HL-60/S4 treated with retinoic acid at 250 ng/mL for 4 days and 3 days (cell line): ENCODE results near the gene RPN2.

Experiments used
- in situ Hi-C: fragments of 300-500 bp; cut with MboI; formaldehyde crosslinking; loops from 2 replicates; pipeline ENCODE4 v1.7.0; 2022; ENCODE audit warnings: low sequenced_read_pairs

RPN2 gene

GRCh38 chr20:37238935-37239451, 59.9 kb downstream of the RPN2 start:
- in situ Hi-C loops: no loop called here

- in situ Hi-C loops: no loop called here
Measured at GRCh38 chr20:37240337-37241067, 61.4 kb downstream of the RPN2 start.

- in situ Hi-C loops: no loop called here
Measured at GRCh38 chr20:37242503-37242902, 63.4 kb downstream of the RPN2 start.

DNA sequence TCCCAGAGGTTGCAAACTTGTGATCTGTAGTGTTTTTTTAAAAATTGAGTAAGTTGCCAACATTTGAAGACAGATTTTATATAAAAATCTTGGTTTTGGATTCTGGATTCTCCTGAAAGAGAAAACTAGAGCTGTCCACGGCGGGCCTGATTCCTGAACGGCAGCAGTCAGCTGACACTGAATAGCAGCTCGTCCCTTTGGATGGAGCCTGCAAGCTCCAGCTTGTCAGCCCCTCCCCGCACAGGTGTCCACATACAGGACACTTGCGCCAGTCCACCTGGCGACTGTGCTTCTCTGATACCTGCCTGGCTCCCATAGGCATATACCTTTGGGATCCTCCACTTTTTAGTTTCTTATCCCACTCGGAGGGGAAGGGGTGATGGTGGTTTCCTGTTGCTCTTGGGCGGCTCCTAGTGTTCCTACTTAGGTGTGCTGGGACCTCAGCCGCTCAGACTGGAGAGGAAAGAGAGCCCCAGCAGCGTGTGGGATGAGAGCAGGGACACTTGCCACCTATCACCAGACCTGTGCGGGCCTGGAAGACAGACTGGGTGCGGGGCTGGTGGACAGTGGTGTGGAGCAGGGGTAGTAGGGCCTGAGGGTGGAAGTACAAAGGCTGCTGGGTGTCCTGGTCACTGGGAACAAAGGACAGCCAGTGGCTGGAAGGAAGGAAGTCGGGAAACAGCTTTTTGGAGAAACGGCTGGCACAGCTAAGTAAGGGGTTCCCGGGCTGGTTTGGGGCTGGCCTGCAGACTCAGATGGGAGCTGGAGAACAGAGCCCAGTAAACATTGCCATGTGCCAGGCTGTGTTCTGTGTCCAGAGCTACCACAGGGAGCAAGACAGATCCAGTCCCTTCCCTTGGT, 64.2 kb downstream of the RPN2 start:
- in situ Hi-C loops: no loop called here

DNA sequence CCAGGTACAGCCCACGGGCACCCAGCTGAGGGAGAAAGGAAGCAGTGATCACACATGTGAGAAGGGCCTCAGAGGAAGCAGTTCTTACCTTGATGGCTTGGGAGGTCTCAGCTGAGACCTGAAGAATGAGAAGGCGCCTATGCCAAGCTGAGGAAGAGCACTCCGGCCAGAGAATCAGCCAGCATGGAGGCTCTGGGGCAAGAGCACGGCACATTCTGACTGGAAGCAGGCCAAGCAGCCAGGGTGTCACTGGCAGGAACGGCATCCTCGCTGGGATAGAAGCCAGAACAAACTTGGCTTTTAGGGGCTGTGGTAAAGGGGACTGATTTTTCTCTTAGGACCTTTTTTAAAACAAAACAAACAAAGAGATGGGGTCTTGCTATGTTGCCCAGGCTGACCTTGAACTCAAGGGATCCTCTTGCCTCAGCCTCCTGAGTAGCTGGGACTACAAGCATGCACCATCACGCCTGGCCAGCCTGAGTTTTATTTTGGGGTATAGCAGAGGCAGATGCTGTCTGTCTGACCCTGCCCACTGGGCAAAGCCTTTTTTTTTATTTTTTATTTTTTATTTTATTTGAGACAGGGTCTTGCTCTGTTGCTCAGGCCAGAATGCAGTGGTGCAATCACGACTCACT, 64.9 kb downstream of the RPN2 start:
- in situ Hi-C loops: no loop called here

DNA sequence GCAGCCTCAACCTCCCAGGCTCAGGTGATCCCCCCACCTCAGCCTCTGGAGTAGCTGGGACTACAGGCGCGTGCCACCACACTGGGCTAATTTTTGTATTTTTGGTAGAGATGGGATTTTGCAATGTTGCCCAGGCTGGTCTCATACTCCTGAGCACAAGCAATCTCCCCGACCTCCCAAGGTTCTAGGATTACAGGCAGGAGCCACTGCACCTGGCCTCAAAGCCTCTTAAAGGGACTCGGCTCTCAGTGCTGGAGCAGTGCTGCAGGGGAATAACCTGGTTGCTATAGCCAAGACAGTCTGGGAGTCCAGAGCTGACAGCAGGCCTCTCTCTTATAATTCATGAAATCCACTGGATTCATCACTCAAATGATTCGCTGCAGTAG, 65.4 kb downstream of the RPN2 start:
- in situ Hi-C loops: no loop called here

DNA sequence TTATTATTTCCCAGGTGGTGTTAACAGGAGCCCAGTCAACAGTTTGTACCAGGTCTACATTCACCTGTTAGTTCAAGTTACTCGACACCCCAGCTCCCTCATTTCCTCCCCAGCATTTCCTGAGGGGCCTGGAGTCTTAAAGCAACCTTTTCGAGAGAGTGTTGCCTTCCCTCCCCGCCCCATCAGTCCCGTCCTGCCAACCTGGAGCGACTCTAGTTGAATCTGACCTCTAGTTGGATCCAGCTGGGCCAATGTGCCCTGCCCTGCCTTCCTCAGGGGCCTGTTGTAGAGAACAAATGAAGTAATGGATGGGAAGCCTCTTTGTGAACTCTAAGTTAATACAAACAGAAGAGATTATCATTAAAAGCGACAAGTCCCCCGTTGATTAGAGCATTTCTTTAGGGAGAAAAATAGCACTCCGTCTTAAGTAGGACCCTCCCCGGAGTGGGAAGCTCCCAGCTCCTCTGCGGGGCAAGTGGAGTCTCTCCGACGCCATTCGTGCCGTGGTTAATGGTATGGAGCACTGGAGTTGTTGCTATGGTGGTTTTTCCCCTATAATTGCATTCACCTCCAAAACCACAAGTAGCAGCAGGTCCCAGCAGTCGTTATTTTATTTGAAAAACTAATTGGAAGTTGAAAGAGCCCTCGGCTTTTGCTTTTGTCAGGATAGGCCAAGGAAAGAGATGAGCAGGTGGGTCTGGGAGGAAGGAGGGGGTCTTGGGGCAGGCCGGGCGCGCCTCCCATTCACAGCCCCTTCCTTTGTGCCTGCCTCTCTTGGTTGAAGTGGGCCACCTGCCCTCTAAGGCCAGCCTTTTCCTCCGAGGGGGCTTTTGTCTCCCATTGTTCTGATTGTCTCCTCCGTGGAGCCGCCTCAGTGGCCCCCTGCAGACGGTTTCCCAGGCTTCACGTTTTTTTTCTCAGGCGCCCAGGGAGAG, 66.4 kb downstream of the RPN2 start:
- in situ Hi-C loops: no loop called here

DNA sequence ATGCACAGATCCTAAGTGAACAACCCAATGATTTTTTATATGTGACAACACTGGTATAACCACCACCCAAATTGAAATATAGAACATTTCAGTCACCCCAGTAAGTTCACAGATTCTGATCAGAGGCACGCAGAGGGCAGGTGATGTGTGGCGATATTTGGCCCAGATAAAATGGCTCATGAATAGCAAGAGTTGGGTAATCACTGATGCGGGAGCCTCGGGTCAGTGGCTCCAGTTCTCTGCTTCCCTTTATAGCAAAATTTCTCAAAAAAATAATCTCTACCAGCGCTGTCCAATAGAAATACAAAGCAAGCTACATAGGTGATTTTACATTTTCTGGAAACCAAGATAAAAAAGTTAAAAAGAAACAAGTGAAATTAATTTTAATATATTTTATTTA, 67.6 kb downstream of the RPN2 start:
- in situ Hi-C loops: no loop called here

GRCh38 chr20:37247547-37247946, 68.4 kb downstream of the RPN2 start:
- in situ Hi-C loops: no loop called here

DNA sequence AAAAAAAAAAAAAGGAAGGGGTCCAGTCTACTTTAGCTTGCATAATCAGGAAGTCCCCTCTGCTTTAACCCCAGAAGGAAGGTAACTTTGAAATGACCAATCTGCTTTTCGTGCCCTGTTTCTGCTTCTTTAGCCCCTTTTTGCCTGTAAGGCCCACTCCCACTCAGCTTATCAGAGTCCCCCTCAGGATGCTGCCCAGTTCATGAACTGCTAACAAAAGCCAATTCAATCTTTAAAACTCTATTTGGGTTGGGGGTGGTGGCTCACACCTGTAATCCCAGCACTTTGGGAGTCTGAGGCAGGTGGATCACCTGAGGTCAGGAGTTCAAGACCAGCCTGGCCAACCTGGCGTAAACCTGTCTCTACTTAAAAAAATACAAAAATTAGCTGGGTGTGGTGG, 70.2 kb downstream of the RPN2 start:
- in situ Hi-C loops: no loop called here

GRCh38 chr20:37251825-37252477, 72.8 kb downstream of the RPN2 start:
- in situ Hi-C loops: no loop called here

DNA sequence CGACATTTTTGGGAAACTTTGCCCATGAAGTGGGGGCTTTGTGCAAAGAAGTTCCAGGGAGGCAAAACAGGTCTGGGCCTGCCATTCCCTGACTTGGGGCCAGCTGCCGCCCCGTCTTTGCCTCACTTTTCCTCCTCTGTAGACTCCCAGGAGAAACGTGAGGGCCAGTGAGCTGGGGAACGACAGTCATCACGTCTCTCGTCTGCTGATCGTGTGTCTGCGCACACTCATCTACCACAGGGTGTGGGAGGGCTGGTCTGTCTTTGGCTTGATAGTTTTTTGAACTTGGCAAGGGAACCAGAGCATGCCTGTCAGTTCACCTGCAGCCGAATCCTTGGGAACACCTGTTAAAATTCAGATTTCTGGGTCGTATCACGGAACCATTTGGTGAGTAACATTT, 74.0 kb downstream of the RPN2 start:
- in situ Hi-C loops: no loop called here

- in situ Hi-C loops: no loop called here
Measured at GRCh38 chr20:37254114-37254878, 75.2 kb downstream of the RPN2 start.

DNA sequence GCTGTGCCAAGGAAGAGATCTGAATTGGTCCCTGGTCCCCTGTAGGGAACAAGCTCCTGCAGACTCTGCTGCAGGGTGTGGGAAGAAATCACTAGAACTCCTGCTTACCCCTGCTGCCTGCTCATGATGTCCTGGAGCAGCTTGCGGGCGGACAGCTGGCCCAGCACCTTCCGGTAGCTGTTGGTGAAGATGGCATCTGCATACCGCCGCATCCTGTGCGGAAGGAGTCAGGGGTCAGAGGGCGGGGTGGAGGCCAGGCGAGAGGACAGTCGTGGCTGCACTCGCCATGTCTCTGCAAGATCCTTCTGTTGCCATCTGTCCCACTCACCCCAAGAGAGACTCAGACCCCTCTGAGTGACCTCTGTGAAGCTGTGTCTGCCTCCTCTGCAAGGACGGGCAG, 77.2 kb downstream of the RPN2 start:
- in situ Hi-C loops: no loop called here

GRCh38 chr20:37257530-37257929, 78.4 kb downstream of the RPN2 start:
- in situ Hi-C loops: no loop called here

GRCh38 chr20:37257988-37258387, 78.9 kb downstream of the RPN2 start:
- in situ Hi-C loops: no loop called here

GRCh38 chr20:37259031-37259430, 79.9 kb downstream of the RPN2 start:
- in situ Hi-C loops: no loop called here

- in situ Hi-C loops: no loop called here
Measured at GRCh38 chr20:37259865-37260264, 80.7 kb downstream of the RPN2 start.

- in situ Hi-C loops: no loop called here
Measured at GRCh38 chr20:37260923-37261322, 81.8 kb downstream of the RPN2 start.
